A673 (cell line): Measurements from ENCODE around the gene MED13. TPM values are rescaled to one million over a fixed set of nuclear protein-coding genes. Genes with fewer than 3 reads are reported as not detected.
"Not testable (repeated sequence)": the region's sequence is repeated elsewhere in the genome, so short reads cannot be mapped to it uniquely, and the experiment has no call there.

ENCODE experiments used
- BruUV-seq: library from RNA; stranded (reverse); fragments of 400-500 nt; replicated peaks from 2 replicates; lab custom pipeline; 2021; lab: Mats Ljungman, UMichigan
- CTCF ChIA-PET: fragments of 300-600 bp; sonication (Branson Sonifier 250); formaldehyde crosslinking; loops from one replicate; lab custom pipeline; 2022; ENCODE audit warnings: antibody characterized with exemption; lab: Charles Lee
- POLR2A ChIA-PET: fragments of 300-600 bp; sonication (Branson Sonifier 250); formaldehyde crosslinking; loops from one replicate; lab custom pipeline; 2022; ENCODE audit warnings: antibody characterized with exemption; ENCODE audit not compliant: low non-redundant PET; lab: Charles Lee
- DNase-seq: peaks from one replicate; pipeline ENCODE4 v3.0.0-alpha.2; 2015; ENCODE audit warnings: low spot score
- H3K27ac ChIP-seq: fragments of 200-600 bp; sonication (generic); 2 replicates; pipeline ENCODE4 v1.5.1; 2016; ENCODE audit warnings: mixed run types, low read depth, mild to moderate bottlenecking, mixed read lengths, antibody characterized with exemption, low read length; ENCODE audit not compliant: poor library complexity, severe bottlenecking
- H3K27me3 ChIP-seq: fragments of 200-600 bp; sonication (generic); replicated peaks from 2 replicates; pipeline ENCODE4 v1.6.1; 2017; ENCODE audit warnings: mixed run types, low read depth, mild to moderate bottlenecking, mixed read lengths, antibody characterized with exemption, low read length; ENCODE audit not compliant: insufficient read depth, poor library complexity
- H3K36me3 ChIP-seq: fragments of 200-600 bp; sonication (generic); 2 replicates; pipeline ENCODE4 v1.6.1; 2016; ENCODE audit warnings: mixed run types, mild to moderate bottlenecking, mixed read lengths, antibody characterized with exemption, low read length; ENCODE audit not compliant: insufficient read depth, poor library complexity, severe bottlenecking
- H3K4me1 ChIP-seq: fragments of 200-600 bp; sonication (generic); 2 replicates; pipeline ENCODE4 v1.6.1; 2017; ENCODE audit warnings: mixed run types, mild to moderate bottlenecking, mixed read lengths, antibody characterized with exemption, low read length; ENCODE audit not compliant: insufficient read depth, poor library complexity, severe bottlenecking
- H3K4me3 ChIP-seq: fragments of 200-600 bp; sonication (generic); 2 replicates; pipeline ENCODE4 v1.5.1; 2016; ENCODE audit warnings: low read depth, mixed run types, mild to moderate bottlenecking, mixed read lengths, low read length; ENCODE audit not compliant: poor library complexity, severe bottlenecking
- H3K9me3 ChIP-seq: fragments of 200-600 bp; sonication (generic); 2 replicates; pipeline ENCODE4 v1.6.1; 2016; ENCODE audit warnings: mixed run types, low read depth, mild to moderate bottlenecking, mixed read lengths, antibody characterized with exemption, low read length; ENCODE audit not compliant: poor library complexity, severe bottlenecking
- CTCF ChIP-seq: fragments of 300-800, 200-600 bp; sonication (generic); conservative IDR thresholded peaks from 2 replicates; pipeline ENCODE4 v1.5.1; 2017; ENCODE audit warnings: low read depth, mild to moderate bottlenecking, antibody characterized with exemption, low read length, moderate library complexity, mixed read lengths
- EZH2 ChIP-seq: fragments of 200-600 bp; sonication (generic); IDR thresholded peaks from 2 replicates; pipeline ENCODE4 v1.6.1; 2017; ENCODE audit warnings: borderline replicate concordance, low read depth, mild to moderate bottlenecking, mixed read lengths, antibody characterized with exemption, low read length; ENCODE audit not compliant: poor library complexity, severe bottlenecking
- intact Hi-C: fragments of 100-400 bp; cut with micrococcal nuclease; formaldehyde crosslinking; loops from one replicate; pipeline ENCODE4 v1.10.0; 2022; ENCODE audit not compliant: unreplicated experiment
- total RNA-seq: library from RNA; stranded (reverse); gene quantifications from 2 replicates; pipeline ENCODE4 v1.2.3, GENCODE V29; 2021

The MED13 gene
- total RNA-seq, 1 experiment from 2014 or later, result 65.0 TPM

DNA sequence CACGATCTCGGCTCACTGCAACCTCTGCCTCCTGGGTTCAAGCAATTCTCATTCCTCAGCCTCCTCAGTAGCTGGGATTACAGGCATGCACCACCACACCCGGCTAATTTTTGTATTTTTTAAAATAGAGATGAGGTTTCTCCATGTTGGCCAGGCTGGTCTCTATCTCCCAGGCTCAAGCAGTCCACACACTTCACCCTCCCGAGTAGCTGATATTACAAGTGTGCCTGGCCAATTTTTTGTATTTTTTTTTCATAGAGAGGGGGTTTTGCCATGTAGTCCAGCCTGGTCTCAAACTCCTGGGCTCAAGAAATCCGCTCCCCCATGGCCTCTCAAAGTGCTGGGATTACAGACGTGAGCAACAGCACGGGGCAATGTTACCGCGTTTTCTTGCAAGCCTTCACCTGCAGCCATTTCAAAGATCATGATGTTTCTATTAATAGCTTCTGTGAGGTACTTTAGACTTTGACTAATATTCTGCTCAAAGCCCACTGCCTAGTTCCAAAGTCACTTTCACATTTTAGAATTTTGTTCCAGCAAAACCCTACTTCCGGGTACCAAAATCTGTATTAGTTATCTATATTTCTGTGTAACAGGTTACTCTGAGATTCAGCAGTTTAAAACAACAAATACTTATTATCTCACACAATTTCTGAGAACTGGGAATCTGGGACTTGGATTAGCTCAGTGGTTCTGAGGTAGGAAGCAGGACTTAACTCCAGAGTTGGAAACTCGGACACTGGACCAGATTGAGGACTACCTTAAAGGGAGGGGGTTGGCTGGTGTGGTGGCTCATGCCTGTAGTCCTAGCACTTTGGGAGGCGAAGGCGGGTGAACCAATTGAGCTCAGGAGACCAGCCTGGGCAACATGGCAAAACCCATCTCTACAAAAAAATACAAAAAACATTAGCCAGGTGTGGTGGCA lies 12.0 kb upstream of the MED13 start:
- ChIA-PET POLR2A (no interaction called here), CTCF (no interaction called here)
- DNase-seq, result no peak
- Histone ChIP-seq H3K4me1 (no peaks in the 10 kb centered on the region), H3K27me3 (no peaks in the 10 kb centered on the region), H3K27ac (no peak overlapping the region), H3K9me3 (no peaks in the 10 kb centered on the region), H3K36me3 (no peaks in the 10 kb centered on the region), H3K4me3 (no peak overlapping the region)
- TF ChIP-seq EZH2 (no peak), CTCF (no peak)
- intact Hi-C loops, result no loop called here
- no TSS peak for BruUV-seq

GRCh38 chr17:62075308-62075815 lies 10.3 kb upstream of the MED13 start:
- BruUV-seq, result no TSS peak

DNA sequence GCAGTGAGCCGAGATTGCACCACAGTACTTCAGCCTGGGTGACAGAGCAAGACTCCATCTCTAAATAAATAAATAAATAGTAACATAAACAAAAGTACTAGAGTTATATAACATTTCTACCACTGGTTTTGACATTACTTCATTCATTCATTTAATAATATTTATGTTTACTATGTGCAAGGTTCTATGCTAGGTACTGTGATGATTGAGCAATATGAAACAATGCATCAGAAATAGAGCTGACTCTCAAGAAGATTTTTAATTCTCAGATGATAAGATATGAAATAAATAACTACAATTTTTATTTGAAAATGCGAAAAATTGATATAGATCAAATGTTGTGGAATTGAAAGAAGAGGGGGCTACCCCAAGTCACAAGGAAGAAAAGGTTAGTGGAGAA lies 8.9 kb upstream of the MED13 start:
- ChIA-PET POLR2A (interaction anchor here (0.6 kb wide), 1 partner anchor 314 kb away, joined by 5 read pairs; no protein-coding TSS in a partner anchor), CTCF (no interaction called here)

More at GRCh38 chr17:62075308-62075815, 10.3 kb upstream of the MED13 start:
- no peaks in the 10 kb centered on the region for H3K4me1 ChIP-seq
- no peaks in the 10 kb centered on the region for H3K9me3 ChIP-seq
- intact Hi-C loops, result no loop called here
- CTCF ChIA-PET, result interaction anchor here (1.1 kb wide), 1 partner anchor 9 kb away, joined by 4 read pairs; no protein-coding TSS in a partner anchor
- H3K4me3 ChIP-seq, result no peak overlapping the region
- TF ChIP-seq EZH2 (no peak), CTCF (no peak)
- no peak overlapping the region for H3K27ac ChIP-seq
- H3K36me3 ChIP-seq, result no peaks in the 10 kb centered on the region
- H3K27me3 ChIP-seq, result no peaks in the 10 kb centered on the region
- POLR2A ChIA-PET, result interaction anchor here (0.6 kb wide), 1 partner anchor 151 kb away, joined by 5 read pairs; no protein-coding TSS in a partner anchor
- no peak for DNase-seq

GRCh38 chr17:62072855-62073254 lies 7.8 kb upstream of the MED13 start:
- BruUV-seq, H3K36me3 ChIP-seq, intact Hi-C loops, H3K4me3 ChIP-seq, H3K27ac ChIP-seq, DNase-seq, CTCF ChIA-PET, H3K9me3 ChIP-seq, H3K27me3 ChIP-seq, H3K4me1 ChIP-seq, POLR2A ChIA-PET: not testable (repeated sequence)

More for the DNA sequence above, 8.9 kb upstream of the MED13 start:
- no TSS peak for BruUV-seq
- H3K27me3 ChIP-seq, result no peaks in the 10 kb centered on the region
- H3K4me3 ChIP-seq, result no peak overlapping the region
- no peak for DNase-seq
- TF ChIP-seq CTCF (no peak), EZH2 (no peak)
- H3K36me3 ChIP-seq, result no peaks in the 10 kb centered on the region
- no peaks in the 10 kb centered on the region for H3K4me1 ChIP-seq
- H3K9me3 ChIP-seq, result no peaks in the 10 kb centered on the region
- intact Hi-C loops, result no loop called here
- no peak overlapping the region for H3K27ac ChIP-seq
